Activated CD8-positive, alpha-beta memory T cell treated with anti-CD3 and anti-CD28 coated beads, Interleukin-2, amount 50 U/mL, for 48 hours (primary cell): ENCODE results near the gene IL13RA1.
"Not testable (repeated sequence)": the region's sequence is repeated elsewhere in the genome, so short reads cannot be mapped to it uniquely, and the experiment has no call there.

ENCODE experiments used
- DNase-seq: peaks from one replicate; pipeline ENCODE4 v3.0.0-alpha.2; 2020

IL13RA1 gene

DNA sequence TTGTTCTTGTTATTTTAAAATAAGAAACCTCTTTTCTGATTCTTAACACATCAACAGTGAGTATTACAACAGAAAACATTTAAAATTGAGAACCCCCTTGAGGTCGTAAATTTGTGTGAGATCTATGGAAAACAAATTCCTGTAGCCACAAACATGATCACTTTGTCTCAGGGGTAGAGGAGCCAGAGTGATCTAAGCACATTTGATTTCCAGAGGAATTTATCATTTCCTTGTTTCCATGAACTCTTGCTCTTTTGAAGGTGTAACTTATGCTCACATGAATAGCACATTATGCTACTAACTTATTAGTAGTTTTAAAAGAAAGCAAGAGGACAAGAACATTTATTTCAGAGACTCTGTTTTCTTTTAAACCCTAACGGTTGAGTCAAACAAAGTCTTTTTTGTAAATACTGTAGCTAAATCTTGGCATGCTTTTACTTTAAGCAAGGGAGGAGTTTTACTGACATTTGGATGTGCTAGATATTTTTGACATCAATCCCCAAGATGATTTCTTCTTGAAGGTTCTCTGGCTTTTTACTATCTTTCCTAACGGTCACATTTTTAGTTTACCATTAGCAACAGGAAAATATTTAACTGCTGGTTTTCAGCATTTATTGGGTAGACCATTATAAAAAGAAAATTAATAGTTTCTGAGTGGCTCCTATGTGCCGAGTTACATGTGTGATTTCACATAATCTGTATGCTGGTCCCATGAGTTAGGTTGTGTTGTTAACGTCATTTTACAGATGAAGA is 68.3 kb downstream of the IL13RA1 start:
- no peak for DNase-seq

DNA sequence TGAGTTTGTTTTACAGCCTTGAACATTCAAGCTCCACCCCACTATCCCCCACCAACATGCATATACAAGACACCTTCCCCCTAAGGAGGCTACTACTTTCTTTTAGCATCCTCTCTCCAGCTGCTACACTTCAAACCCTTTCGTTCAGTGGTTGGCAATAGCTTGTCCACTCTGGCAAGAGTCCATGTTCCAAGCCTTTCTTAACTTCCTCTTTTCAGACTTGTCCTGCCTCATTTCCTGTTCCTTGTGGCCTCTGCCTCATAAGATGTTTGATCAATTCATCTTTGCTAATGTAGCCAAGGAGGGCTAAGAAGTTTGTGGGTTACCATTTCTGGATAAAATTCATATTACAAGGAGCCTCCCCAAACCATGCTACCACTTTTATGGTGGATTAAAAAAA is 75.5 kb downstream of the IL13RA1 start:
- DNase-seq = no peak

DNA sequence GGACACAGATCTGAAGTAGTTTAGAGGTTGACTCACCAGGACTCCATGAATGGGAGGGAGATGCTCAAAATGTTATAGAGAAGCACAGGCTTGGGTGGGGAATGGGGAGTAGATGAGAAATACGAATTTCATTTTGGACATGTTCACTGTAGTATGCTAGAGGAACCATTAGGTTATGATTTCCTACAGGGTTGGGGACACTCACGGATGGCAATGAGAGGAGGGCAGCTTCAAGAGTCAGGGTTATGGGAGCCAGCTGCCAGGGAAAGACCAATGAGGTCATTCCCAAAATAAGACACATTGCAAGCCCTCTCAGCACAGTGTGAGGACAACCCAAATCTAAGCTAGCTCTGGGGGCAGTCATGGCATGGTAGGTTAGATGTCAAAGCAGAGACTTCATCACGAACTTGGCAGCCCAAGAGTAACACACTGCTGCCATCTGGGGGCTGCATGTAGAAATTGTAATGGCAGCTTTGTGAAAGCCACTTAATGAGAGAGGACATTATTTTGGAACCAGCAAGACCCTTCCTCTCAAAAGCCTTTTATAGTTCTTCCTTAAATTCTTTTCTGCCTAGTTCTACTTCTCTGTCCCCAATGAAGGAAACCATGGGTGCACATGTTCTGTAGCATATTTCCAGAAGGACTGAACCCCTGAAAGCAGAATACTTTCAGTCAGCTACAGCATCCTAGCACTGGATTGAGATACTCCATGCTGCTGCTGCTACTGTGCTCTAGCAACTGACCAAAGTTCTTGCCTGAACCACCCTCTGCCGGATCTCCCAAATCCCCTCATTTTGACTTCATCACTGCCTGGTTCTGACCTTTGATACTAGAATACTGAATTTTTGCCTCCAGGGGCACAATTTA is 80.0 kb downstream of the IL13RA1 start:
- peak; percentile 51 for DNase-seq

DNA sequence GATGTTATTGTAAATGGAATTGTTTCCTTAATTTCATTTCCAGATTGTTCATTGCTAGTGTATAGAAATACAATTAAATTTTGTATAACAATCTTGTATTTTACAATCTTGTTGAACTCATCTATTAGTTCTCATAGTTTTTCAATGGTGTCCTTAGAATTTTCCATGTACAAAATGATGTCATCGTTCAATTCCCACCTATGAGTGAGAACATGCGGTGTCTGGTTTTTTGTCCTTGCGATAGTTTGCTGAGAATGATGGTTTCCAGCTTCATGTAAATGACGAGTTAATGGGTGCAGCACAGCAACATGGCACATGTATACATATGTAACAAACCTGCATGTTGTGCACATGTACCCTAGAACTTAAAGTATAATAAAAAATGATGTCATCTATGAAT is 89.9 kb downstream of the IL13RA1 start:
- not testable (repeated sequence) for DNase-seq

DNA sequence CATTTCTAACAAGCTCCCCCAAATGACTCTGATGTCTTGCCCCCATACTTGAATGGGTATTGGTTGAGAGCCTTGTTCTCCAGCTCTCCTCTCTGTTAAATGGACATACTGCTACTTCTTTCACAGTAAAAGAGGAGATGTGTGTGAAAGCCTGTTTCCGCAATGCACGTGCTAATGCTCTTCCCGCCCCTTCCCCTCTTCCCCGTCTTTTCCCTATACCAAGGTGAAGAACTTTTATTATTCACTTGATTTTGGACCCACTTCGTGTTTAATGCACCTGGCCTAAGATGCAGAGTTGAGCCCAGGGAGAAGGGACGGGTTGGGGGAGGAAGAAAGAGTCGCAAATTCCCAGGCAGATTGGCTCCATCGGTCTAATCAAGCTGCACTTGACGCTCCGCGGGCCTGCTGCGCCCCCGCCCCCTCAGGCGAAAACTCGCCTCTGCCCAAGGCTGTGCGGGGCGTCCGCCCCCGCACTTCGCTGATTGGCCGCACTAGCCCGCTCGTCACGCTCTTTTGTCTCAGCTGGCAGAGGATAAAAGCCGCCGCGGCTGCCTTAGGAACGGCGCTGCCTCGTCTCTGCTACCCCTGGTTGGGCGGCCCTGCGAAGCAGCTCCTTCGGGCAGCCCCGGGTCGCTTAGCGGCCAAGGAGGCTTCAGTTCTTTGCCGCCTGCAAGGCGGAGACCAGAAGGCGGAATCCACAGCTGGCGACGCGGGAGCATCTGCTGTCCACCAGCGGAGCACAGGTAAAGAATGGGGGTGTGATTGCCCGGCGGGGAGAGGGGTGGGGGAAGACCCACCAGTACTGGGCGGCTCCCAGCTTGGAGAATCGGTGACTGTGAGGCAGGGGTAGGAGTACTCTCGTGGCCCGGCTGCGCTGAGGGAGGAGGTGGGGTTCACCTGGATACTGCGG is 96.1 kb downstream of the IL13RA1 start, which contains the start of gene ZCCHC12:
TSS of gene ZCCHC12 (plus strand) at position 562 of the 910 bp plus-strand sequence. CDS start 1,421 bp downstream, outside the sequence.
- DNase-seq = peak; percentile 57

DNA sequence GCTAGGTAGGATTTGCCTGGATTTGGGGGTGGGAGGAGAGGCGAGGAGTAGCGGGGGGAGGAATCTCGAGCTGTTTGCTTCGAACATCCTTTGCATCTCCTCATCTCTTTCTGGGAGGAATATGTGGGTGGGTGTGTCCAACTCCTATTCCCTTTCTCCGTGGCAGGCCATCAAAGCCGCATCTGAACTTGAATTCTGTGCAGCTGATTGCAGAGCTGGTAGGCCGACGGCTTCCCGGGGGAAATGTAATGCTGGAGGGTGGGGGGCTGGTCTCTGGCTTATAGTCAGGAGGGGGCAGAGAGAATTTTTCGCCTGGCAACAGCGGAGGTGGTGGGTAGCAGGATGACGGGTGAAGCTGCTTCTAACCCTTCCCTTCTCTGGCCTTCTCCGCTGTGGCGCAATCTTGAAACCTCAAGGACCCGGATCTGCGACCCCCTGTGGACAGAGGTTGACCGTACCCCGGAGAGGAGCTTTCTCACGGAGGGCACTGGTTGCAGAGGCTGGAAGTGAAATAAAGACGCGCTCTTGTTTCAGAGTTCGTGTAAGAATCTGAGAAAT is 96.8 kb downstream of the IL13RA1 start:
- DNase-seq = no peak

DNA sequence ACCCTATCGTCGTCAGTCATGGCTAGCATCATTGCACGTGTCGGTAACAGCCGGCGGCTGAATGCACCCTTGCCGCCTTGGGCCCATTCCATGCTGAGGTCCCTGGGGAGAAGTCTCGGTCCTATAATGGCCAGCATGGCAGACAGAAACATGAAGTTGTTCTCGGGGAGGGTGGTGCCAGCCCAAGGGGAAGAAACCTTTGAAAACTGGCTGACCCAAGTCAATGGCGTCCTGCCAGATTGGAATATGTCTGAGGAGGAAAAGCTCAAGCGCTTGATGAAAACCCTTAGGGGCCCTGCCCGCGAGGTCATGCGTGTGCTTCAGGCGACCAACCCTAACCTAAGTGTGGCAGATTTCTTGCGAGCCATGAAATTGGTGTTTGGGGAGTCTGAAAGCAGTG is 97.8 kb downstream of the IL13RA1 start:
- no peak for DNase-seq

DNA sequence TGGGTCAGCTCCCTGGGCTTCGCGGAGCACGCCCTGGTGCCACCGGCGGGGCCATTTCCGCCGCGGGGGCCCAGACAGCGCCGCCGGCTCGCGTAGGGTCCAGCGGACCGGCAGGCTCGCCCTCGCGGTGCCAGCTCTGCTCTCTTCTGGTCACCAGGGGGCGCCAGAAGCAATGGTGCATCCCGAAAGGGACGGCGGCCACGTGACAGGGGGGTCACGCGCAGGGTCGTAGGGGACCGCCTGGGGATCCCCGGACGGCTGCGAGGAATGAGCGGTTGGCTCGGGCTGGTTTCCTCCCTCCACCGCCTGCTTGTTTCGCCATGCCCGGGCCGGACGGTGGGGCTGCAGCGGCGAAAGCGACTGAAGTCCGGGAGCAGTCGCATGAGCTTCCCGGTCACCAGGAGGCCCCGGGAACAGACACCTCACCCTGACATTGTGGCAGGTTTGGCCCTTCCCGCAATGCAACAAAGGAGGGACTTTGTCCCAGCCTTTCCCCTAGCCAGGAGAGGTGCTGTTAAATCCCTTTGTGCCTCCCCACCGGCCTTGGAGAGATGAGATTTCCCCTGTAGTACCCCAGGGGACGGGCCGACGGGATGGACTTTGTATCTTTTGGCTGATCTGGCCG is 112.0 kb downstream of the IL13RA1 start:
- peak; percentile 85 for DNase-seq
